NCI-H187 treated with DMSO at 0.1 percent for 48 hours (cell line): Measurements from ENCODE around the gene GPATCH2.
"Not testable (repeated sequence)": the region's sequence is repeated elsewhere in the genome, so short reads cannot be mapped to it uniquely, and the experiment has no call there.

Source experiments
- DNase-seq: peaks from one replicate; lab custom pipeline; 2025; lab: John Stamatoyannopoulos, UW

Gene GPATCH2

DNA sequence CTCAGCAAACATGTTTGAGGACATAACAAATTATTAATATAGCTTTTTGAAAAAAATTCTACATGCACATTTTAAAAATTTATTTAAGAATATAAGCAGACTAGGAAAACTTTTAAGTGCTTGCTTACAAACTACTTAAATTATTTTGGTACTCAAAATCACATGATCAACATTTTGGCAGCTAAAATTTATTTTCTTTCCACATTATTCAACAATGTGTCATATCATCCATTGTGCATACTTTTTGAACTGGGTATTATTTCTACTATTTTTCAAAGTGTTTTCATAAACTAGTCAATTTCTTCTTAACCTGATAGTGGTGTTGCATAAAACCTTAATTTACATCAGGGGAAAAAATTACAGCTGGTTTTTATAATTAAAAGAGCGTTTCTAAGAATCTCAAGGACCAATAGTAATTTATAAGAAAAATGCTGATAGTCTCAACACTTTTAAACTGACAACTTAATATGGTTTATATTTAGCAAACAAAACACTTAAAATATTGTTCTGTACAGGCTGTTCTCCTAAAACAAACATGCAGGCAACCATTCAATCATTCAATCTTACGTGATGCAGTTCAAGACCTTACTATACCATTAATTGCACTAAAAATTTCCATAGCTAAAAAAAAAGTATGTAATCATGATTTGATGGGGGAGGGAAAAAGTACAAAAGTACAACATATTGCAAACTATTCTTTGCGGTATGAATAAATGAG is 105.0 kb downstream of the GPATCH2 start:
- DNase-seq = no peak

DNA sequence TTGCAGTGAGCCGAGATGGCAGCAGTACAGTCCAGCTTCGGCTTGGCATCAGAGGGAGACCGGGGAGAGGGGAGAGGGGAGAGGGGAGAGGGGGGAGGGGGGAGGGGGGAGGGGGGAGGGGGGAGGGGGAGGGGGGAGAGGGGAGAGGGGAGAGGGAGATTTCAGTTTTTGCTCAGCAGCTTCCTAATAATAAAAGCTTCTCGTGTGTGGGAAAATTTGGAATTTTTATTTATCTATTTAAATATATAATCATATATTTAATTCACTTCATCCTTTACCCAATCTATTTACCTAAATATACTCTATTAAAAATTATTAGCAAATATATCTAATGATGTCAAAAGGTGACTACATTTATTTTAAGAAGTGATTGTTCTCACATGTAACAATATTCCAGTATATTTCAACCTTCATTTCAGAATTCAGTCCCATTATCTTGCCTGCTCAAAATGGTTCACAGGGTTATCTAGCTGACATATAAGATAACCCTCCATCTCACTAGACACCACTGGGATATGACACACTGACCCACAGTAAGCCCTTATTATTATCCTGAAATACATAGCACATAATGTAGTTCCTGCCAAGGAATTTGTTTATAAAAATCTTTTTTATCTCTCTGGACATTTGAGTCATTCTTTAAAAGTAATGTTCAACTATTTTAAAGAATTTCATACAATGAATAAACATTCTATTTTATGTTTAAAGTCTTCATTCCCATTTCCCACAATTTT is 105.9 kb downstream of the GPATCH2 start:
- no peak for DNase-seq

DNA sequence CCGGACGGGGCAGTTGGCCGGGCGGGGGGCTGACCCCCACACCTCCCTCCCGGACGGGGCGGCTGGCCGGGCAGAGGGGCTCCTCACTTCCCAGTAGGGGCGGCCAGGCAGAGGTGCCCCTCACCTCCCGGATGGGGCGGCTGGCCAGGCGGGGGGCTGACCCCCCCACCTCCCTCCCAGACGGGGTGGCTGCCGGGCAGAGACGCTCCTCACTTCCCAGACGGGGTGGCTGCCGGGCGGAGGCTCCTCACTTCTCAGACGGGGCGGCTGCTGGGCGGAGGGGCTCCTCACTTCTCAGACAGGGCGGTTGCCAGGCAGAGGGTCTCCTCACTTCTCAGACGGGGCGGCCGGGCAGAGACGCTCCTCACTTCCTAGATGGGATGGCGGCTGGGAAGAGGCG is 107.0 kb downstream of the GPATCH2 start:
- DNase-seq = not testable (repeated sequence)

DNA sequence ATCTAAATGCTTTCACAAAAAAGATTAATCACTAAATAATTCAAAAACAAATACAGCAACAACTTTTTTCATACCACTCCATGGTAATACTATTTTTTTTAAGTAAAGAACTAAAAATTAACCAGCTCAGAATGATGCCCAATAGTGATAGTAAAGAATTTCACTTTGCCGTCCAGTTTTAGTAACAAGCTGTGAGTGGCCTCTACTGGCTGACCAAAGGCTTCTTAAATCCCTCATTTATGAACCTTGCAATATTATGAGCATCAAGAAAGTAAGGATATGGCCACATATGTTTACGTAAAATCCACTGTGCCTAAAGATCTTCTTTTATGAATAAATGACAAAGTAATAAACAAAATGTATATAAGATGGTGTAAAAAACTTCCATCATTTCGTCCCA is 108.6 kb downstream of the GPATCH2 start:
- no peak for DNase-seq

DNA sequence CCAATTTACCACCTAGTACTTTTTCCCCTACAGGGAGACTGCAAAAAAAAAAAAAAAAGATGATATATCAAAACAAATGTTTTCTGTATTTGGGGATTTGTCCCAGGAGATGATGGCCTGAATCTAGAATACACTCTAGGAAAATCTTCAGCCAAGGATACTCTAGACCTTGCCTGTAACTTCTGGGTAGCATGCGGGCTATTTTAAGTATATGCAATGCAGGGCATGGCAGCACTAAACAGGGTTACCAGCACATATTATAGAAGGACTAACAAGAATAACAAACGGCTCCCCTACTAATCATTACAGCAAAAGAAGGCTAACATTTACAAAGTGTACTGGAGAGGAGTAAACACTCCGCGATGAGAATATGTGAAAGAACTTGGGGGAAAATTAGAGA is 109.6 kb downstream of the GPATCH2 start:
- DNase-seq = no peak

DNA sequence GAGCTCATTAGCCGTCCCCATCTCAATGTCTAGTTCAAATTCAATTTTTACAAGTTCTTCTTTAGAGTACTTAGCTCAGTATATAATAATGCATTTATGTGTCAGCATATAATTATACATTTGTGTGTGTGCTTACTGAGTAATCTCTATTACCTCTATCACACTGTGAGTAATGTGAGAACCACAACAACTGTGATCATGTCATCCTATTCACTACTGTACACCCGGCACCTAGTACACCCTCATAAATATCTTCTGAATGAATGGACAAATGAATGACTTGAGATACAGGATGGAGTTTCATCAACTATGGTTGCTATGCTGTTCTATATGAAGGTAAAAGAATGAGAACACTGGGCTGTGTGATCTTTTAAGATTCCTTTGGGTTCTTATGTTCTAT is 124.0 kb downstream of the GPATCH2 start:
- no peak for DNase-seq

DNA sequence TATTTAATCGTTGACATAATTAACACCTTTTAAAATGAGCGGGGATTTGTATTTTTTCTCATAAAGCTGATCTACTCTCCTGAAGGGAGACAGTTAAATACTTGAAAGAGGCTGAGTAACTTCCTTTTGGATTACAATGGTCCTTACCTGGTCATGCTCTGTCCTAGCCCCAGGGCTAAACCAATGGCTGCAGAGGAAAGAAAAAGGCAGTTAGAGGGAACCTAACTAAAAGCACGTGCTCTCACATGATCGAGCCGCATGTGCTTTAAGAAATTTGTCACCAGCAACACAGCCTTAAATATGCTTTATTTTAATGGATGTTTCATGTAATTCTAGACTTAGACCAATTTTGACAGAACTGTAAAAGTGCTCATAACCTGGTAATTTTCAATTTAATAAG is 132.7 kb downstream of the GPATCH2 start:
- no peak for DNase-seq

DNA sequence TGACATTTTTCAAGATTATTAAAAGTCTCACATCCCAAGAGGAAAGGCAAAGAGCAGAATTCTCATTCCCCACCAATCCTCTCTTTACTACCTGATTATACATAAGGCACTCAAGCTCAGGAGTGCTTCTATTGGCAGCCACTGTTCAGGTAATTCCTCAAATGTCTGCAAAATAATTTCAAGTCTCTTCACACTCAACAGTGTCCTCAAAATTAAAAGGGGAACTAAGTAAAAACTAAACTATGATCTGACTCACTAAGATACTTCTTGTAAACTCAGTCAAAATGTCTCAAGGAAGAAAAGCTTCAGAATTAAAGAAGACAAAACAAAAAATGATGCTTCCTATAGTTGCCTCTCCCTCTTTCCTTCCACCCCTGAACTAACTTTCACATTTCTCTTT is 135.6 kb downstream of the GPATCH2 start:
- no peak for DNase-seq

DNA sequence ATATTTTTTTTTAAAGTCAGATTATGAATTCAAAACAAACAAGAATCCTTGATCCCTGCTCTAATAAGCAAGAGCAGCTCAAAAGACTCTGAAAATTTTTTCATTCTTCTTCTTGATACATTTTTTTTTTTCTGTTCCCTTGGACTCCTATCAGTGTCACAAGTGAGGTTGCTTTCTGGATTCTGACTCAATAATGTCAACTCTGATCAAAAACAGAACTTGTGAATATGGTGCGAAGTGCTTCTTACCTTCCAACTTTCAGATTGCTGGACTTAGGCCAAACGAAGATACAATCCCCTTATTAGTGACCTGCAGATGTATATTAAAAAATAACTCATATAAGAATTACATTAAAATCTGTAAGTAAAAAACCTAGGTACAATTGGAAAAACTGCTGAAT is 136.1 kb downstream of the GPATCH2 start:
- no peak for DNase-seq

DNA sequence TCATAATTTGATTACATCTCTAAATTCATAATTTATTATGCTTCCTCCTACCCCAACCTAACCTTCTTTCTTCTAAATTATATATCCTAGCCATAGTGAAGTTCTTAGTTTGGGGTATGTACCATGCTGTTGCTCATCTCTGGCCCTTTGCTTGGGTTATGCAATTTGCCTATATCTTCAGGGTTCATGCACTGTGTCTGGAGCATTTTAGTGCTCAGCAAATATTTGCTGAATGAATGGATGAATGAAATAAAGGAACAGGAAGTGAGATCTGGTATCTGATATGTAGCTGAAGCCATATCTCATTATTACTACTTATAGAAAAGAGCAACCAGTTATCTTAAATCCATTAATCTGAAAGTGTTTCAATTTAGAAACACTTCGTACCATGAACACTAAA is 137.6 kb downstream of the GPATCH2 start:
- DNase-seq = no peak

DNA sequence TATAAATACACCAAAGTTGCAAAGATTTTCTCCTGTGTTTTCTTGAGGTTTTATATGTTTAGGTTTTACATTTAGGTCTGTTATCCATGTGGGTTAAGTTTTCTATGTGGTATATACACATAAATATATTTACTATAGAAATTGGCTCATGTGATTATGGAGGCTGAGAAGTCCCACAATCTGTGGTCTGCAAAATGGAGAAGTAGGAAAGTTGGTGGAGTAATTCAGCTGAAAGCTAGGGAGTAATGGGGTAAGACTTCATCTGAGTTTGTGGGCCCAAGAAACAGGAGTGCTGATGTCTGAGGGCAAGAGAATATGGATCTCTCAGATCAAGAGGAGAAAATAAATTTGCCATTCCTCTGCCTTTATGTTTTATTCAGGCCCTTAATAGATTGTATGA is 146.0 kb downstream of the GPATCH2 start:
- no peak for DNase-seq

DNA sequence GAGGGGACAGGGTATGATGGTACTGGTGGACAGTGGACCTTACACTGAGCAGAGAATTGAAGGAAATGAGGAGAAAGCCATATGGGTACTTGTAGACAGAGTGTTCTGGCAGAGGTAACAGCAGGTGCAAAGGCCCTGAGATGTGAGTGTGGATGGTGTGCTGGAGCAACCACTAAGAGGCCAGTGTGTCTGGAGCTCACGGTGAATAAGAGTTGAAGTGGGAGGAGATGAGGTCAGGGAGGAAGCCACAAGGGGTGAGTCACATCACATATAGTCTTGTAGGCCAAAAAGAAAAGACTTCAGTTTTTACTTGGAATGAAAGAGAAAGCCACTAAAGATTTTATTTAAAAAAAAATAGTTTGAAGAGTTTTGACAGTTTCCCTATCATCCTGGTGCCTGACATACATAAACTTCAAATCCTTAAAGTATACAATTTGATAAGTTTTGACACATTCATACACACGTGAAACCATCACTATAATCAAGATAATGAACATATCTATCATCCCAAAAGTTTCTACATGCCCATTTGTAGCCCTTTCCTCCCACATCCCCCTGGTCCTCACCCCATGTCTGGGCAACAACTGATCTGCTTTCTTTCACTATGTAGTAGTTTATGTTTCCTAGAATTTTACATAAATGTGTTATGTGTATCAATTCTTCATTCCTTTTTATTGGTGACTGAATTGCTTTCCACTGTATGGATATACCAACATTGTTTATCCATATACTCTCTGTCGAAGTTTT is 148.4 kb downstream of the GPATCH2 start:
- DNase-seq = no peak

DNA sequence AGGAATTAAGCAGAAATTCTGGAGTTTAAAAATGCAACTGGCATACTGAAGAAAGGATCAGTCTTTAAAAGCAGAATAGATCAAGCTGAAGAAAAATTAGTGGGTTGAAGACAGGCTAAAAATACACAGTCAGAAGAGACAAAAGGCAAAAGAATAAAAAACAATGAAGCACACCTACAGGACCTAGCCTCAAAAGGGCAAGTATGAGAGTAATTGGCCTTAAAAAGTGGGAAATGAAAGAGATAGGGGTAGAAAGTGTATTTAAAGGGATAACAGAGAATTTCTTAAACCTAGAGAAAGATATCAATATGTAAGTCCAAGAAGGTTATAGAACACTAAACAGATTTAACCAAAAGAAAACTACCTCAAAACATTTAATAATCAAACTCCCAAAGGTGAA is 152.4 kb downstream of the GPATCH2 start:
- no peak for DNase-seq

DNA sequence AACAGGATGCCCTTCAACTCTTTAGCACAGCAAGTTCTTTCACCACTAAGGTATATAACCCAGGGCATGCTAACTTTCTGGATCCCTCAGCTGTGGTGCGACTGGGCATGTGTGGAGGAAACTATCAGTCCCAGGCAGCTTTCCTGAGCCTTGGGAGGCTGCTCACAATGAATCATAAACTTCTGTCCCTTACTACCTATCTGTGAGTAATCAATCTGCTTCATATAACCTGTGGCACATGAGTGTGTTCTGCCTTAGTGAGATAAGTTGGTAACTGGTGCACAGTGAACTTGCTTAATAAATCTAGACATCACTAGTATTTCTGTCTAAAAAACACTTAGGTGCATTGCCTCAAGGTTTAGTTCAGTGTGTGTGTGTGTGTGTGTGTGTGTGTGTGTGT is 158.0 kb downstream of the GPATCH2 start:
- no peak for DNase-seq

DNA sequence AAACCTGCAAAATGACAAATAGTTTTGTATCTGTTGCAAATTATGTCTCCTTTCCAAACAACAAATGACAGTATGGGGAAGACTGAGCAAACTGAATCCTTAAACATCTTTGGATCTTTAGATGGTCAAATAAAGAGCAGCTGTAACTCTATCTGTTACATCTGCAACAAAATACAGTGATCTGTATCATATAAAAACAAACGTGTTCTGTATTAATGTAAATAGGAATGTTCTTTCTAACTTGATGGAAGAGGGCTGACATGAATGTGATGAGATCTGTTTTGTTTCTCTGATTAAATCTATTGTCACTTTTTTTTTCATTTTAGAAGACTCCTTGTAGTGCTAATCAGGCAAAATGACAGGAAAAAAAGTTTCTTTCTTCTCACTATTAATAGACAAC is 159.5 kb downstream of the GPATCH2 start:
- DNase-seq = no peak

DNA sequence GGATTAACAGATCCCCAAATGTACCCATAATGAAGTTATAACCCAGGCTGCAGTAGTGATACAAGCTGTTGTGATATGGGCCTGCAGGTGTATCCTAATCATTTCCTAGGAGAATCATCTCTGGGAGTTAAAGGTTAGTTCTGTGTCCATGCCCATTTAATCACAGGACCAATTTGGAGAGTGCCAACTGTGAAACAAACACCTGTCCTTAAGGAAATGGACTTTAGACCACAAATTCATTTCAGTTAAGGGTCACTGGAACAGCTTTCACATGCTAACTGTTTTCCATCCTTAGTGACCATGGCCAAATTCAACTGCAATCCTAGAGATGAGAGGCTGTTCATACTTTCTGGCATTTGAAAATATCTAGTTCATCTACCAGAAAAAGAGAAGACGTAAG is 160.9 kb downstream of the GPATCH2 start:
- DNase-seq = no peak

DNA sequence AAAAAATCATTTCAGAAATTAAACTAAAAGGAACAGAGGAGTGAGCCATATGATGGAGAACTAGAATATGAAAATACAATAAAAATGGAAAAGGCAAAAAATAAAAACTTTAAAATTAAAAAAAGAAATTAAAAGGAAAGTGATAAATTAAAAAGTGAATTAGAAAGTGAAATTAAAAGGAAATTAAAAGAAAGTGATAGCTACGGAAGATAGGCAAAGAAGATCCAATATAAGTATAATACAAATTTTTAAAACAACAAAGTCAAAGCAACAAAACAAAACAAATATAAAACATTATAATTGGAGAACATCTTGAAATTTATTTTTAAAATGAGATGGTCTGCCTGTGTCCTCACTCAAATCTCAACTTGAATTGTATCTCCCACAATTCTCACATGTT is 165.8 kb downstream of the GPATCH2 start:
- no peak for DNase-seq

DNA sequence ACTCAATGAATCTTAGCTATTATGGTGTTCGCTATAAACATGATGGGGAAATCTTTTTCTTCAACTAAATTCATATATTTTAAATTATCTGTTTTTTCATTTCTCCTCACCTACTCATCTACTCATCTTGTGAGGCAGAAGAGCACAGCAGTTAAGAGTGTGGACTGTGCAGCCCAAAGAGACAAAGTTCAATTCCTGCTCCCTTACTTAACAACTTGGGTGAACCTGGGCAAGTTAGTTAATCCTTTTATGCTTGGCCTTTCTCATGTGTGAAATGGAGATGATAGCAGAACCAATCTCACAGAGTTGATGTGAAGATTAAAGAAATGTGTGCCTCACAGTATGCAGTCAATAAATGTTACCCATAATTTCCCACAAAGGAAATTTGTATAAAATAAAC is 168.2 kb downstream of the GPATCH2 start:
- DNase-seq = no peak

DNA sequence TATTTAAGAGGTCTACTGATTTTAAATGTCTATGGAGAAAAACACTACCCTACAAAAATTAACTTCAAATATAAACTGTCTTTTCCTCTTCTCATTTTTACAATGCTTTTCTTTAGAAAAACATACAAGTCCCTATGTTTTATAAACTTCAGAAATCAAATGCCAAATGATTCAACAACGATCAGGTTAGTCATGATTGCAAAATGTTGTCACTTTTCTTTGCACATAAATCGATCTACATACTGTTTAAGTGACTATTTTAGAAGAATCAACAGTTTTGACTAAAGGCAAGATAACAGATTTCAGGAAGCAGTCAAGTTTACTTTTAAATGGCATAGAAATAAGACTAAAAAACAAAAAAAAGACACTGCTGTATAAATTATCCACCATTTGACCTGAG is 168.7 kb downstream of the GPATCH2 start:
- DNase-seq = no peak

DNA sequence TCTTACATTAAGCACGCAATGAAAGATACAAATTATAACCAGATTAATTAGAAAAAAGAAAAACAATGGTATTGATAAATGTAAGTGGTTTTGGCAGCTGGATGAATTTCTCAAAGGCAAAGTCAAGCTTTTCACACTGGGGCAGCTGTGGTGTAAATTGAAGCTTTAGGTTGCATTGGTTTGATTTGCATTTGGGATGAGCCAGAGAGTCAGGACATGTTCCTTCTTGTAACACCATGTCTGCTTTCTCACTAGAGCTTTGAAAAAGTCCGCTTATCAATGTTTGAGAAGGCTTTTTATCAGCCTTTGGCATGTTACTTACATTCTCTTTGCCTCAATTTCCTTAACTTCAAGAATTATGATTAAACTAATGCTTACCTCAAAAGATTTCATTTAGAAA is 173.9 kb downstream of the GPATCH2 start:
- DNase-seq = no peak

DNA sequence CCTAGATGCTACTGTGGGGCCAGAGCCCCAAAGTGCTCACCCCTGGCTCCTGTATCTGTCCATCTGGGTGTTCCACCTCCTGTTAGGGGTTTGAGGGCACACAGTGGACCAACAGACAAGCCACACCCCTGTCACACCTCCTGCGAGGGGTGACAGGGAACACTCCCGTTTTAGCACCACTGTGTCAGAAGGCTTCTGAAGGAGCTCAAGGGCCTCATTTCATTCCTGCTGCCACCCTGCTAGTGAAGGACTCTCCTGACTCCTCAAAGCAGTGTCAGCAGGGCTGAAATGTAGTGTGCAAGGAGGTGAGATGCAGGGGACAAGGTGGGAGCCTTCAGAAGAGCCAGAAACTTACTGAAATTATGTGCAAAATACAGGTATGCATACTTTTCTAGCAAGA is 174.6 kb downstream of the GPATCH2 start:
- DNase-seq = no peak

DNA sequence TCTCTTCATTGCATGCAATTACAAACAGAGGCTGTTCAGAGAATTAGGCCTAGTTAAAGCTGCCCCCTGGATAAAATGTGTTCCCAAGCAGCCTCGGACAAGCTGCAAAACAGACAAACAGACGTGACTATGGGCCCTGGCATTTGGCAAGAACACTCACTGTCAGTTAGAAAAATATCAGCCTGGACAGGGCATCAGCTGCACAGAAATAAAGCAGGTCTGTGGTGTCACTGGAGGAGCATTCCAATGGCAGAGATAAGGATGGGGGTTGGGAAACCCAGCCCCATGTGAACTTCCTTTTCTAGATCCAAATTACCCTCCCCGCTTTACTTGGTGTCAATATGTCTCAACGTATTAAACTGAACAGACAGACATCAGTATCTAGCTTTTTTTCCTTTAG is 177.1 kb downstream of the GPATCH2 start:
- DNase-seq = no peak

DNA sequence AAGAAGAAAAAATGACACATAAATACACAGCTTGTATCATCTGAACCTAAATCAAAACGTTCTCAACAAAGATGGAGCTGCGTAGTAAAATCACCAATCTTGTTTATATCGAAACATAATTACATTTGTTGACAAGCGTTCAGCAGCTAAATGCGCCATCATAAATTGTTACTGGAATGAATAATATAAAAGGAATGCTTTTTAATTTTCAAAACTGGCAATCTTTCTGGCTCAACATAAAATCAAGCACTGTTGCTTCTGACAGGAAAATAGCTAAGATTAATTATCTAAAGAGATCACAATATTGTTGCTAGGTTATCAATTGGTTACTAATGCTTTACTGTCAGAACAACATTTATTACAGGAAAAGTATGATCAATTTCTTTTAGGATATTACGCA is 181.5 kb downstream of the GPATCH2 start:
- DNase-seq = no peak
